Naive thymus-derived CD4-positive, alpha-beta T cell (primary cell): ENCODE data around the gene THBS1. TPM values are rescaled to one million over a fixed set of nuclear protein-coding genes. Genes with fewer than 3 reads are reported as not detected.
A peak's percentile ranks its signal among the peaks of the same experiment; 100 is the strongest.

Source experiments
- ATAC-seq: fragments of 150-1000 bp; cut with Tn5 transposase; 2 replicates; pipeline ENCODE4 v1.10.0; 2021; ENCODE audit warnings: mild to moderate bottlenecking, moderate library complexity
- CTCF ChIA-PET: fragments of 350-600 bp; sonication (Branson Sonifier 250); formaldehyde crosslinking; loops from one replicate; lab custom pipeline; 2021; ENCODE audit warnings: antibody characterized with exemption; lab: Charles Lee
- POLR2A ChIA-PET: fragments of 350-600 bp; sonication (Branson Sonifier 250); formaldehyde crosslinking; loops from one replicate; lab custom pipeline; 2021; ENCODE audit warnings: antibody characterized with exemption, inconsistent platforms; lab: Charles Lee
- DNase-seq, 9 donors: peaks; one replicate each; pipeline versions ENCODE4 v3.0.0 to v3.0.0-alpha.2; 2020 to 2022; ENCODE audit warnings: mixed read lengths in 1 of 9
- H3K27ac ChIP-seq: one replicate; pipeline ENCODE4 v1.7.0; 2013; ENCODE audit warnings: mild to moderate bottlenecking, low read depth, low read length, moderate library complexity
- H3K27me3 ChIP-seq, 2 donors: one replicate each; pipeline ENCODE4 v1.7.0; 2013; ENCODE audit warnings: low read length in 2 of 2, mild to moderate bottlenecking in 2 of 2, moderate library complexity in 2 of 2; ENCODE audit not compliant: control insufficient read depth in 2 of 2, insufficient read depth in 2 of 2
- H3K36me3 ChIP-seq, 3 experiments: 1 replicate in 2 of 3; 2 replicates in 1 of 3; pipeline ENCODE4 v1.7.0; 2013; ENCODE audit warnings: low read length in 3 of 3, mild to moderate bottlenecking in 3 of 3, moderate library complexity in 1 of 3; ENCODE audit not compliant: insufficient read depth in 3 of 3, control insufficient read depth in 2 of 3
- H3K4me1 ChIP-seq, 2 donors: one replicate each; pipeline ENCODE4 v1.7.0; 2013; ENCODE audit warnings: low read length in 2 of 2, mild to moderate bottlenecking in 2 of 2, moderate library complexity in 1 of 2; ENCODE audit not compliant: control insufficient read depth in 2 of 2, insufficient read depth in 2 of 2
- H3K4me3 ChIP-seq: 2 replicates; pipeline ENCODE4 v1.7.0; 2013; ENCODE audit warnings: mild to moderate bottlenecking, low read length
- H3K9me3 ChIP-seq, 3 experiments: 1 replicate in 2 of 3; 2 replicates in 1 of 3; pipeline ENCODE4 v1.7.0; 2013; ENCODE audit warnings: low read length in 3 of 3; ENCODE audit not compliant: control insufficient read depth in 2 of 3
- H3K27ac Mint-ChIP-seq, 9 donors: one replicate each; pipeline ENCODE4 v1.8.0; 2020 to 2022; ENCODE audit warnings: mixed read lengths in 9 of 9, mild to moderate bottlenecking in 8 of 9, moderate library complexity in 5 of 9, inconsistent platforms in 2 of 9
- H3K27me3 Mint-ChIP-seq, 5 donors: one replicate each; pipeline ENCODE4 v1.8.0; 2021 to 2022; ENCODE audit warnings: mixed read lengths in 5 of 5, mild to moderate bottlenecking in 1 of 5
- H3K36me3 Mint-ChIP-seq, 5 donors: one replicate each; pipeline ENCODE4 v1.8.0; 2020 to 2022; ENCODE audit warnings: mixed read lengths in 5 of 5, mild to moderate bottlenecking in 3 of 5, inconsistent platforms in 1 of 5
- H3K4me1 Mint-ChIP-seq, 7 donors: one replicate each; pipeline ENCODE4 v1.8.0; 2020 to 2022; ENCODE audit warnings: mixed read lengths in 7 of 7, mild to moderate bottlenecking in 3 of 7, inconsistent platforms in 1 of 7
- H3K4me3 Mint-ChIP-seq, 10 donors: one replicate each; pipeline ENCODE4 v1.8.0; 2020 to 2022; ENCODE audit warnings: mild to moderate bottlenecking in 10 of 10, mixed read lengths in 10 of 10, moderate library complexity in 6 of 10, inconsistent platforms in 2 of 10
- H3K9me3 Mint-ChIP-seq, 11 donors: one replicate each; pipeline ENCODE4 v1.8.0; 2020 to 2022; ENCODE audit warnings: mixed read lengths in 11 of 11, mild to moderate bottlenecking in 4 of 11, inconsistent platforms in 1 of 11, moderate library complexity in 1 of 11
- intact Hi-C, 2 donors: fragments of 100-400 bp; cut with micrococcal nuclease; formaldehyde crosslinking; loops; one replicate each; pipeline ENCODE4 v1.15.1; 2023
- polyA plus RNA-seq, 2 donors: library from polyadenylated mRNA; unstranded; fragments of 300-500 nt; fragmentation: Illumina TruSeq; gene quantifications; one replicate each; pipeline ENCODE4 v1.2.3, GENCODE V29; 2021
- total RNA-seq, 6 experiments: library from RNA in 5 of 6; stranded (reverse) in 5 of 6; gene quantifications; 1 replicate in 5 of 6; 2 replicates in 1 of 6; pipeline ENCODE4 v1.2.3 and lab custom pipeline; 2021 to 2026

Gene THBS1
- total and polyA plus RNA-seq, 7 experiments from 2014 or later = 1.3 to 68.4 (median 8.5) TPM; not detected in 2

GRCh38 chr15:39625856-39626255 is 45.0 kb downstream of the THBS1 start:
- H3K27me3 Mint-ChIP-seq = no peaks in the 10 kb centered on the region
- H3K4me3 Mint-ChIP-seq = peak overlapping the region in 1 of 10 donors; percentile 57
- Histone ChIP-seq H3K27ac (no peak overlapping the region), H3K9me3 (no peaks in the 10 kb centered on the region), H3K4me1 (peaks cover 15 to 90% of the 10 kb centered on the region in 2 donors), H3K27me3 (no peaks in the 10 kb centered on the region), H3K4me3 (no peak overlapping the region), H3K36me3 (no peaks in the 10 kb centered on the region)
- H3K27ac Mint-ChIP-seq = peak overlapping the region in 2 of 9 donors; percentile 85 to 100
- H3K9me3 Mint-ChIP-seq = peaks cover 0 to 20% (median 0%) of the 10 kb centered on the region in 11 donors
- ChIA-PET POLR2A (no interaction called here), CTCF (no interaction called here)
- ATAC-seq (no peak), DNase-seq (no peak)
- peaks cover 29 to 93% (median 38%) of the 10 kb centered on the region in 7 donors for H3K4me1 Mint-ChIP-seq
- peaks cover 0 to 63% (median 0%) of the 10 kb centered on the region in 5 donors for H3K36me3 Mint-ChIP-seq
- intact Hi-C loops = loop anchor here in 1 of 2 donors (10.0 kb wide), 1 partner anchor 1061 kb away; the partner anchor contains the start of gene RASGRP1

GRCh38 chr15:39627451-39628143 is 46.7 kb downstream of the THBS1 start:
- ChIA-PET POLR2A (interaction anchor here (0.6 kb wide), 1 partner anchor 235 kb away, joined by 4 read pairs; no protein-coding TSS in a partner anchor), CTCF (no interaction called here)
- Mint-ChIP-seq H3K4me1 (peaks cover 32 to 86% (median 38%) of the 10 kb centered on the region in 7 donors), H3K4me3 (peak overlapping the region in 4 of 10 donors; percentile 2 to 56 (median 26)), H3K27ac (peak overlapping the region in 6 of 9 donors; percentile 17 to 100 (median 70)), H3K27me3 (no peaks in the 10 kb centered on the region), H3K9me3 (peaks cover 0 to 16% (median 0%) of the 10 kb centered on the region in 11 donors), H3K36me3 (peaks cover 0 to 59% (median 0%) of the 10 kb centered on the region in 5 donors)
- no peaks in the 10 kb centered on the region for H3K9me3 ChIP-seq
- H3K27ac ChIP-seq = no peak overlapping the region
- no peaks in the 10 kb centered on the region for H3K36me3 ChIP-seq
- ATAC-seq = no peak
- no peak for DNase-seq
- no peaks in the 10 kb centered on the region for H3K27me3 ChIP-seq
- H3K4me1 ChIP-seq = peaks cover 15 to 83% of the 10 kb centered on the region in 2 donors
- intact Hi-C loops = loop anchor here in 1 of 2 donors (10.0 kb wide), 1 partner anchor 1063 kb away; the partner anchor contains the start of gene RASGRP1
- H3K4me3 ChIP-seq = no peak overlapping the region

GRCh38 chr15:39628144-39628508 is 47.2 kb downstream of the THBS1 start:
- POLR2A ChIA-PET = no interaction called here
- no peaks in the 10 kb centered on the region for H3K36me3 ChIP-seq
- H3K27me3 ChIP-seq = no peaks in the 10 kb centered on the region
- DNase-seq = no peak
- intact Hi-C loops = loop anchor here in 1 of 2 donors (10.0 kb wide), 1 partner anchor 1063 kb away; the partner anchor contains the start of gene RASGRP1
- Mint-ChIP-seq H3K36me3 (peaks cover 0 to 56% (median 0%) of the 10 kb centered on the region in 5 donors), H3K9me3 (peaks cover 0 to 16% (median 0%) of the 10 kb centered on the region in 11 donors), H3K4me3 (peak overlapping the region in 4 of 10 donors; percentile 2 to 56 (median 26)), H3K4me1 (peaks cover 32 to 80% (median 38%) of the 10 kb centered on the region in 7 donors), H3K27me3 (no peaks in the 10 kb centered on the region), H3K27ac (peak overlapping the region in 7 of 9 donors; percentile 14 to 100 (median 64))
- no peak for ATAC-seq
- H3K9me3 ChIP-seq = no peaks in the 10 kb centered on the region
- no peak overlapping the region for H3K27ac ChIP-seq
- H3K4me1 ChIP-seq = peaks cover 15 to 78% of the 10 kb centered on the region in 2 donors
- H3K4me3 ChIP-seq = no peak overlapping the region
- CTCF ChIA-PET = no interaction called here

DNA sequence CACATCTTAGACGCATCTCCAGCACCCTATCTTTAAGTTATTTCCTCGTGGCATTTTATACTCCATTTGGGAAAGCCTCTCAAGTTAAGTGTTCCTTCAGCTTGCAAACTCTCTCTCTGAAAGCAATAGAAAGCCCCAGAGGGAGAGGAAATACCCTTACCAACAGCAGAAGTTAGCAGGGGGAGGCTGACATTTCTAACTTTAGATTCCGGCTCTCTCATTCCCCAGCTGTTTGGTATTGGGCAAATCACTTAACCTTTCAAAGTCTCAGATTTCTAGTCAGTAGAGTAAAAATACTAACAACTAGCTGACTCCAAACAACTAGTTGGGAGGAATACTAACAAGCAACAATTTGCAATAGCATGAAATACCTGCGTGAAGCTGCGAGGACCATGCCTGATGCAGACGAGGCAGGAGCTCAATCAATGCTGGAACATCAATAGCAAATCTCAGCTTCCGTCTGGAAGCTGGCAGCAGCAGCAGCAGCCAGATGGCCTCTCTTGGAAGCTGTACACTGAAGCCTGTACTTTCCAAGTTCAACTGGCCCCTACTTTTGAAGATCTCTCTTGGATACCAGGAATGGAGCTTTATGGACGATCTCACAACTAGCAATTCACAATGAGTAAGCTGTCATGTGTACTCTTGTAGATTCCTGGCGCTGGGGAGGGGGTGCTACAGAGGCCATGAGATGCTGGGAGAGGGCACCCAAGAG is 47.8 kb downstream of the THBS1 start:
- Histone ChIP-seq H3K4me1 (peaks cover 15 to 73% of the 10 kb centered on the region in 2 donors), H3K4me3 (no peak overlapping the region), H3K36me3 (no peaks in the 10 kb centered on the region), H3K27me3 (no peaks in the 10 kb centered on the region), H3K9me3 (no peaks in the 10 kb centered on the region), H3K27ac (no peak overlapping the region)
- POLR2A ChIA-PET = no interaction called here
- H3K9me3 Mint-ChIP-seq = peaks cover 0 to 16% (median 0%) of the 10 kb centered on the region in 11 donors
- H3K27ac Mint-ChIP-seq = peak overlapping the region; percentile 1 to 100 (median 73)
- DNase-seq = no peak
- ATAC-seq = no peak
- H3K27me3 Mint-ChIP-seq = no peaks in the 10 kb centered on the region
- intact Hi-C loops = loop anchor here in 1 of 2 donors (10.0 kb wide), 1 partner anchor 1064 kb away; the partner anchor contains the start of gene RASGRP1
- H3K4me3 Mint-ChIP-seq = peak overlapping the region in 8 of 10 donors; percentile 16 to 74 (median 40)
- H3K4me1 Mint-ChIP-seq = peaks cover 30 to 75% (median 36%) of the 10 kb centered on the region in 7 donors
- CTCF ChIA-PET = interaction anchor here (1.6 kb wide), 1 partner anchor 128 kb away, joined by 5 read pairs; no protein-coding TSS in a partner anchor
- peaks cover 0 to 56% (median 0%) of the 10 kb centered on the region in 5 donors for H3K36me3 Mint-ChIP-seq

DNA sequence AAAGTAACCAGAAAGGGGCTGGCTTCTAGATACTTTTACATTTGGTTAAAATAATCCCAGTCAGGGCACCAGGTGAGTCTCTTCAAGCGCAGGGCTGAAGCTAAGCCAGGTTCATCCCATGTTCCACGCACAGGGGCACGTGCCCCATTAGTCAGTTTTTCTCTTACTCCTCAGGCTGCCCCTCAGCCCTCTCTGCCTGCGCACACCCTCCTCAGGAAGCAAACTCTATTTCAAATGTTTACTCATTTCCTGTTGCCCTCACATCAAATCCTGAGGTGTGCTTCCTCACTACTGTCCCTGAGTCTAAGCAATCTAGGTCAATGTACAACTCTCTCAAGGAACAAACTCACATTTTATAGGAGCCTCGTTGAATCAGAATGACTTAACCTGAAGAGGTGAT is 48.5 kb downstream of the THBS1 start:
- peaks cover 15 to 66% of the 10 kb centered on the region in 2 donors for H3K4me1 ChIP-seq
- no peaks in the 10 kb centered on the region for H3K36me3 ChIP-seq
- peak overlapping the region in 9 of 10 donors; percentile 28 to 74 (median 48) for H3K4me3 Mint-ChIP-seq
- CTCF ChIA-PET = interaction anchor here (1.6 kb wide), 1 partner anchor 127 kb away, joined by 5 read pairs; no protein-coding TSS in a partner anchor
- no peaks in the 10 kb centered on the region for H3K9me3 ChIP-seq
- H3K9me3 Mint-ChIP-seq = peaks cover 0 to 16% (median 0%) of the 10 kb centered on the region in 11 donors
- DNase-seq (peak in 7 of 9 donors; percentile 2 to 57 (median 27)), ATAC-seq (peak; percentile 63)
- H3K4me1 Mint-ChIP-seq = peaks cover 24 to 68% (median 33%) of the 10 kb centered on the region in 7 donors
- no peaks in the 10 kb centered on the region for H3K27me3 ChIP-seq
- no peak overlapping the region for H3K27ac ChIP-seq
- peak overlapping the region; percentile 1 to 100 (median 69) for H3K27ac Mint-ChIP-seq
- H3K4me3 ChIP-seq = no peak overlapping the region
- POLR2A ChIA-PET = interaction anchor here (0.5 kb wide), 1 partner anchor 985 kb away, joined by 4 read pairs; no protein-coding TSS in a partner anchor
- intact Hi-C loops = loop anchor here in 1 of 2 donors (10.0 kb wide), 1 partner anchor 1065 kb away; the partner anchor contains the start of gene RASGRP1
- H3K27me3 Mint-ChIP-seq = no peaks in the 10 kb centered on the region
- H3K36me3 Mint-ChIP-seq = peaks cover 0 to 58% (median 0%) of the 10 kb centered on the region in 5 donors

DNA sequence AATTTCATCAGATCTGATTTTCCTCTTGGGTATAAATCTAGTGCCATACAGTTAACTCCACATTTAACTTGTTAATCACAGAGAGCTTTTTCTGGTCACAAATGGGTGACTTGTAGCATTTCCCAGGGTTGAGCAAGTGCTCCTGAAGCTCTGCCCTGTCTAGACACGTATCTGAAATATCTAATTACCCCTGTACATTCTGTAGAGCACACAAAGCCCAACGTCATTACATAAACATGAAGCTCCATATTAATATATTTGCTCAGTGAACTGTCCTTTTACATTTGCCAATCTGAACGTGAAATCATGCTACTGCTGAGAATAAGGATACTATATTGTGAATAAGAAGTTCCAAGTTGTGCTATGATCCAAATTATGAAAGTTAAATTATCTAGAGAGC is 49.0 kb downstream of the THBS1 start:
- no peak overlapping the region for H3K27ac ChIP-seq

More for the DNA sequence above, 49.0 kb downstream of the THBS1 start:
- Mint-ChIP-seq H3K4me1 (peaks cover 19 to 63% (median 28%) of the 10 kb centered on the region in 7 donors), H3K4me3 (no peak overlapping the region), H3K27me3 (no peaks in the 10 kb centered on the region), H3K27ac (peak overlapping the region; percentile 12 to 100 (median 69)), H3K36me3 (peaks cover 0 to 57% (median 0%) of the 10 kb centered on the region in 5 donors), H3K9me3 (peaks cover 0 to 19% (median 0%) of the 10 kb centered on the region in 11 donors)
- intact Hi-C loops = loop anchor here in 1 of 2 donors (10.0 kb wide), 1 partner anchor 1065 kb away; the partner anchor contains the start of gene RASGRP1
- no peak for ATAC-seq
- ChIA-PET CTCF (interaction anchor here (1.6 kb wide), 1 partner anchor 127 kb away, joined by 5 read pairs; no protein-coding TSS in a partner anchor), POLR2A (interaction anchor here (0.5 kb wide), 1 partner anchor 984 kb away, joined by 4 read pairs; no protein-coding TSS in a partner anchor)
- Histone ChIP-seq H3K27me3 (no peaks in the 10 kb centered on the region), H3K4me3 (no peak overlapping the region), H3K9me3 (no peaks in the 10 kb centered on the region), H3K4me1 (peaks cover 11 to 62% of the 10 kb centered on the region in 2 donors), H3K36me3 (no peaks in the 10 kb centered on the region)
- DNase-seq = no peak
